Calu3 (cell line): ENCODE data around the gene STAG1. TPM values are rescaled to one million over a fixed set of nuclear protein-coding genes. Genes with fewer than 3 reads are reported as not detected.

Source experiments
- BruUV-seq: library from RNA; stranded (reverse); fragments of 400-500 nt; replicated peaks from 2 replicates; lab custom pipeline; 2021; lab: Mats Ljungman, UMichigan
- CTCF ChIA-PET: fragments of 300-600 bp; sonication (Branson Sonifier 250); formaldehyde crosslinking; loops from one replicate; lab custom pipeline; 2022; ENCODE audit warnings: antibody characterized with exemption; lab: Charles Lee
- DNase-seq: peaks from one replicate; pipeline ENCODE4 v3.0.0; 2022
- H3K27ac Mint-ChIP-seq: one replicate; pipeline ENCODE4 v1.8.0; 2022; ENCODE audit warnings: mixed read lengths; ENCODE audit not compliant: unreplicated experiment
- H3K27me3 Mint-ChIP-seq: one replicate; pipeline ENCODE4 v1.8.0; 2022; ENCODE audit warnings: mixed read lengths; ENCODE audit not compliant: unreplicated experiment
- H3K36me3 Mint-ChIP-seq: one replicate; pipeline ENCODE4 v1.8.0; 2022; ENCODE audit warnings: mild to moderate bottlenecking, moderate library complexity, mixed read lengths; ENCODE audit not compliant: insufficient read depth, unreplicated experiment
- H3K4me1 Mint-ChIP-seq: one replicate; pipeline ENCODE4 v1.8.0; 2022; ENCODE audit warnings: mild to moderate bottlenecking, low read depth, mixed read lengths; ENCODE audit not compliant: unreplicated experiment
- H3K4me3 Mint-ChIP-seq: one replicate; pipeline ENCODE4 v1.8.0; 2022; ENCODE audit warnings: mild to moderate bottlenecking, low read depth, moderate library complexity, mixed read lengths; ENCODE audit not compliant: unreplicated experiment
- H3K9me3 Mint-ChIP-seq: one replicate; pipeline ENCODE4 v1.8.0; 2022; ENCODE audit warnings: low read depth, mixed read lengths; ENCODE audit not compliant: unreplicated experiment
- intact Hi-C: fragments of 100-400 bp; cut with micrococcal nuclease; formaldehyde crosslinking; loops from one replicate; pipeline ENCODE4 v1.10.0; 2022; ENCODE audit not compliant: unreplicated experiment
- total RNA-seq: library from RNA; stranded (reverse); gene quantifications from 2 replicates; pipeline ENCODE4 v1.2.3, GENCODE V29; 2022
- TF ChIP-seq, protein P1 (sequence below): fragments of 200-600 bp; IDR thresholded peaks from one replicate; pipeline ENCODE4 v1.8.0; 2022; ENCODE audit warnings: antibody characterized with exemption; ENCODE audit not compliant: unreplicated experiment

Gene STAG1
- total RNA-seq, 1 experiment from 2014 or later, result 39.3 TPM

DNA sequence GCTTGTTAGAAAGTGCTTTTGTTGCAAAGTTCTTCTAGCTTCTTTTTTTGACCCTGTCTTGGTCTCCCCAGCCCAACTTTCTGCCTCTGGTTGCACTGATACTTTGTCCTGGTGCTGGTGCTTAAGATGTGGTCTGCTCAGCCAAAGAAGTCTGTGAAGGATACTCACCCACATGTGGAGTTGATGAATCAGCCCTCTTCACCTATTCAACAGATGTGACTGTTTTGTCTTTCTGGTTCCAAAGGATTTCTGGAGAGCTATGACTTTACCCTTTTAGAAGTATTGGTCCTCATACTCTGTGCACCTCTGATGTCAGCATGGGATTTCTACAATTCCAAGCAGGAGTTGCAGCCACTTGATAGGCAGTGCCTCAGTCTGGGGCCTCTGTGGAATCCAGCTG lies 418.0 kb downstream of the STAG1 start:
- Mint-ChIP-seq H3K36me3 (peaks cover 31% of the 10 kb centered on the region), H3K27me3 (no peaks in the 10 kb centered on the region), H3K27ac (no peak overlapping the region), H3K4me3 (no peak overlapping the region), H3K9me3 (no peaks in the 10 kb centered on the region), H3K4me1 (no peaks in the 10 kb centered on the region)
- no TSS peak for BruUV-seq
- CTCF ChIA-PET, result interaction anchor here (1.2 kb wide), 1 partner anchor 418 kb away, joined by 5 read pairs; the partner anchor contains the start of gene STAG1
- TF ChIP-seq, protein P1, sequence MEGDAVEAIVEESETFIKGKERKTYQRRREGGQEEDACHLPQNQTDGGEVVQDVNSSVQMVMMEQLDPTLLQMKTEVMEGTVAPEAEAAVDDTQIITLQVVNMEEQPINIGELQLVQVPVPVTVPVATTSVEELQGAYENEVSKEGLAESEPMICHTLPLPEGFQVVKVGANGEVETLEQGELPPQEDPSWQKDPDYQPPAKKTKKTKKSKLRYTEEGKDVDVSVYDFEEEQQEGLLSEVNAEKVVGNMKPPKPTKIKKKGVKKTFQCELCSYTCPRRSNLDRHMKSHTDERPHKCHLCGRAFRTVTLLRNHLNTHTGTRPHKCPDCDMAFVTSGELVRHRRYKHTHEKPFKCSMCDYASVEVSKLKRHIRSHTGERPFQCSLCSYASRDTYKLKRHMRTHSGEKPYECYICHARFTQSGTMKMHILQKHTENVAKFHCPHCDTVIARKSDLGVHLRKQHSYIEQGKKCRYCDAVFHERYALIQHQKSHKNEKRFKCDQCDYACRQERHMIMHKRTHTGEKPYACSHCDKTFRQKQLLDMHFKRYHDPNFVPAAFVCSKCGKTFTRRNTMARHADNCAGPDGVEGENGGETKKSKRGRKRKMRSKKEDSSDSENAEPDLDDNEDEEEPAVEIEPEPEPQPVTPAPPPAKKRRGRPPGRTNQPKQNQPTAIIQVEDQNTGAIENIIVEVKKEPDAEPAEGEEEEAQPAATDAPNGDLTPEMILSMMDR, result no peak
- no peak for DNase-seq
- intact Hi-C loops, result no loop called here

- Mint-ChIP-seq H3K36me3 (peaks cover 21% of the 10 kb centered on the region), H3K27ac (no peak overlapping the region), H3K9me3 (no peaks in the 10 kb centered on the region), H3K27me3 (no peaks in the 10 kb centered on the region), H3K4me1 (no peaks in the 10 kb centered on the region), H3K4me3 (no peak overlapping the region)
- intact Hi-C loops, result no loop called here
- CTCF ChIA-PET, result interaction anchor here (0.6 to 1.2 kb wide), 3 partner anchors 10 to 419 kb away, joined by 3 to 6 read pairs (median 5); partner anchors contain the start of gene STAG1
- BruUV-seq, result no TSS peak
- no peak for DNase-seq
- TF ChIP-seq, protein P1, result no peak
These were observed 419.4 kb downstream of the STAG1 start for GRCh38 chr3:136332776-136333175.

DNA sequence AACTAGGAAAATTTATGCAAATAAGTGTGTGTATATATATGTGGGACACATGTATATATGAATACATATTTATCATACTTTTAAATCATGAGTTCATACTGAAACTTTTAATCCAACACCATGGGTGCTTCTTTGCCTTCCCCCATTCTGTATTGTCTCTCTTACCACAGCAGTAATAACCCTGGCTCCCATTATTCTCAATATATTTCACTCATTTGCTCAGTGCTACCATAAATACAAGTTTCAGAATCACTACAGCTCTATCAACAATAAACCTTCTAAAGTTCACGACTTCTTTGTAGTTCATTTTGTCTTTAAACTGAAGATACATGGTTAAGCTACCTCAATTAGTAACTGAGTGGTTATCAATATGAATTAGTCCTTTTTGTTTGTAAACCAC lies 419.9 kb downstream of the STAG1 start:
- H3K4me1 Mint-ChIP-seq, result no peaks in the 10 kb centered on the region
- H3K4me3 Mint-ChIP-seq, result no peak overlapping the region
- peaks cover 20% of the 10 kb centered on the region for H3K36me3 Mint-ChIP-seq
- TF ChIP-seq, protein P1, result no peak
- H3K27ac Mint-ChIP-seq, result no peak overlapping the region
- H3K27me3 Mint-ChIP-seq, result no peaks in the 10 kb centered on the region
- CTCF ChIA-PET, result interaction anchor here (0.6 kb wide), 1 partner anchor 154 kb away, joined by 3 read pairs; no protein-coding TSS in a partner anchor
- no TSS peak for BruUV-seq
- DNase-seq, result no peak
- intact Hi-C loops, result no loop called here
- no peaks in the 10 kb centered on the region for H3K9me3 Mint-ChIP-seq

DNA sequence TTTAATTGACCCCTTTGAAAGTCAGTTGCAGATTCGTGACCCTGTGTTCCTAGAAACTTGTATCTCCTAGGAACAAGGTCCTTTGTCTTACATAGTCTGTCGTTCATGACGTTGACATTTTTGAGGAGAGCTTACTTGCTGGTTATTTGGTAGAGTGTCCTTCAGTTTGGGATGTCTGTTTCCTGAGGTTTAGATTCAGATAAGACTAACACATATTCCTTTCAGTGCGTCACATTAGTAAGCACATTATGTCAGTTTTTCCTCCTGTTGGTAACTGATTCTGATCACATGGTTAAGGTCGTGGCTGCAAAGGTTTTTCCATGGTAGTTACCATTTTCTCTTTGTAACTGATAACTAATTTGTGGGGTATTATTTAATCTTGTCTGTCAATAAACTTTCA lies 421.3 kb downstream of the STAG1 start:
- Mint-ChIP-seq H3K36me3 (peaks cover 9% of the 10 kb centered on the region), H3K4me3 (no peak overlapping the region)

More for the DNA sequence above, 421.3 kb downstream of the STAG1 start:
- intact Hi-C loops, result no loop called here
- BruUV-seq, result no TSS peak
- no peaks in the 10 kb centered on the region for H3K27me3 Mint-ChIP-seq
- DNase-seq, result no peak
- CTCF ChIA-PET, result no interaction called here
- no peak overlapping the region for H3K27ac Mint-ChIP-seq
- H3K9me3 Mint-ChIP-seq, result no peaks in the 10 kb centered on the region
- no peaks in the 10 kb centered on the region for H3K4me1 Mint-ChIP-seq
- TF ChIP-seq, protein P1, result no peak
